Stomach (tissue), 4 donors: Measurements from ENCODE around the gene BICDL1.

ENCODE experiments used
- CTCF ChIP-seq, 7 experiments: fragments of 450-650 bp in 4 of 7; fragments of 200-600 bp in 3 of 7; sonication (generic) in 3 of 7; IDR thresholded peaks; one replicate each; pipeline ENCODE4 v1.5.1; 2016 to 2019; ENCODE audit warnings: antibody characterized with exemption in 7 of 7, control low read depth in 2 of 7, mild to moderate bottlenecking in 1 of 7
- EP300 ChIP-seq: sonication (generic); formaldehyde crosslinking; IDR thresholded peaks from one replicate; pipeline ENCODE4 v1.6.1; 2017; ENCODE audit warnings: antibody characterized with exemption
- POLR2A ChIP-seq, 4 donors: fragments of 450-650 bp; IDR thresholded peaks; one replicate each; pipeline ENCODE4 v1.6.1; 2016; ENCODE audit warnings: antibody characterized with exemption in 4 of 4, control low read depth in 2 of 4, mild to moderate bottlenecking in 1 of 4, moderate library complexity in 1 of 4

- no peak for TF ChIP-seq CTCF (IDR thresholded peaks at IDR 0.05)
- no peak for TF ChIP-seq EP300
- no peak for TF ChIP-seq POLR2A (IDR thresholded peaks at IDR 0.05)
Measured at GRCh38 chr12:120025640-120026039, 36.6 kb downstream of the BICDL1 start.
